Renal cortical epithelial cell (primary cell): ENCODE data around the gene MKLN1. TPM values are rescaled to one million over a fixed set of nuclear protein-coding genes. Genes with fewer than 3 reads are reported as not detected.
A peak's percentile ranks its signal among the peaks of the same experiment; 100 is the strongest.
"Not testable (repeated sequence)": the region's sequence is repeated elsewhere in the genome, so short reads cannot be mapped to it uniquely, and the experiment has no call there.

Experiments
- DNase-seq: peaks from one replicate; pipeline ENCODE4 v3.0.0-alpha.2; 2011; ENCODE audit warnings: low read depth
- total RNA-seq: library from RNA; depleted of rRNA; stranded (reverse); fragments of >200 nt; gene quantifications from 2 replicates; pipeline ENCODE4 v1.2.3, GENCODE V29; 2014

MKLN1 gene
- total RNA-seq, 1 donor from 2014 or later: 76.9 TPM

- no peak for DNase-seq
These were observed 14.8 kb upstream of the MKLN1 start for GRCh38 chr7:131312838-131313237.

- DNase-seq: no peak
These were observed 7.1 kb upstream of the MKLN1 start for GRCh38 chr7:131320603-131321002.

- DNase-seq: no peak
These were observed 6.0 kb upstream of the MKLN1 start for GRCh38 chr7:131321656-131322055.

GRCh38 chr7:131322061-131322460 lies 5.6 kb upstream of the MKLN1 start:
- no peak for DNase-seq

- DNase-seq: no peak
These were observed 4.8 kb upstream of the MKLN1 start for GRCh38 chr7:131322861-131323260.

- peak; percentile 66 for DNase-seq
These were observed 2.4 kb upstream of the MKLN1 start for GRCh38 chr7:131325179-131325840.

GRCh38 chr7:131326576-131326975 lies 1.1 kb upstream of the MKLN1 start:
- peak; percentile 84 for DNase-seq

GRCh38 chr7:131327049-131327625 lies 539 bp upstream of the MKLN1 start:
- peak; percentile 54 for DNase-seq

GRCh38 chr7:131328377-131329175 lies 900 bp downstream of the MKLN1 start:
- DNase-seq: peak; percentile 13

- DNase-seq: peak; percentile 31
These were observed 1.5 kb downstream of the MKLN1 start for GRCh38 chr7:131329176-131329570.

GRCh38 chr7:131330299-131330698 lies 2.6 kb downstream of the MKLN1 start:
- DNase-seq: no peak

GRCh38 chr7:131331806-131332205 lies 4.1 kb downstream of the MKLN1 start:
- no peak for DNase-seq

GRCh38 chr7:131332729-131333128 lies 5.1 kb downstream of the MKLN1 start:
- DNase-seq: not testable (repeated sequence)

GRCh38 chr7:131335639-131336381 lies 8.1 kb downstream of the MKLN1 start:
- DNase-seq: no peak

- DNase-seq: peak; percentile 40
These were observed 9.3 kb downstream of the MKLN1 start for GRCh38 chr7:131336956-131337355.

GRCh38 chr7:131338173-131338572 lies 10.5 kb downstream of the MKLN1 start:
- DNase-seq: no peak

- no peak for DNase-seq
These were observed 11.2 kb downstream of the MKLN1 start for GRCh38 chr7:131338691-131339390.

- no peak for DNase-seq
These were observed 14.0 kb downstream of the MKLN1 start for GRCh38 chr7:131341690-131342089.

- DNase-seq: no peak
These were observed 15.3 kb downstream of the MKLN1 start for GRCh38 chr7:131342864-131343442.

- no peak for DNase-seq
These were observed 19.4 kb downstream of the MKLN1 start for GRCh38 chr7:131346885-131347592.

- DNase-seq: no peak
These were observed 24.4 kb downstream of the MKLN1 start for GRCh38 chr7:131352032-131352431.
